ENCODE data around the gene CHN2.
"Not testable (repeated sequence)": the region's sequence is repeated elsewhere in the genome, so short reads cannot be mapped to it uniquely, and the experiment has no call there.

The CHN2 gene

DNA sequence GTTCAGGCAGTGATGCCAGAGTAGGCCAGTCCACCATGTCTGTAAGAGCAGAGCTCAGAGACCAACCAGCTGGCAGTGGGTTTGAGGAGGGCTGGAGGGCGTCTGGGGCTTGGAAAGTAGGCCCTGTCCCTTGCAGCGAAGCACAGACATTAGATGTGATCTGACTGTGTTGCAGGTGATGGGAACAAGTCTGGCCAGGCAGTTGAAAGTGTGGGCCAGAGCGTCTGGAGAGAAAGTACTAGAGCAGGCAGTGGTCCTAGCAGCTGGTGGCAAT, 53.3 kb downstream of the CHN2 start:
- Mint-ChIP-seq H3K27me3 (peaks cover 15% of the 10 kb centered on the region), H3K9me3 (no peaks in the 10 kb centered on the region), H3K36me3 (no peaks in the 10 kb centered on the region), H3K4me3 (no peak overlapping the region), H3K27ac (no peak overlapping the region), H3K4me1 (peaks cover 10% of the 10 kb centered on the region)
- CTCF ChIA-PET: interaction anchor here (1.0 kb wide), 2 partner anchors 58 to 112 kb away, joined by 3 to 5 read pairs; no protein-coding TSS in a partner anchor
- DNase-seq: no peak

- Mint-ChIP-seq H3K4me3 (no peak overlapping the region), H3K27ac (no peak overlapping the region)
These were observed 54.3 kb downstream of the CHN2 start for GRCh38 chr7:29248713-29249382.

DNA sequence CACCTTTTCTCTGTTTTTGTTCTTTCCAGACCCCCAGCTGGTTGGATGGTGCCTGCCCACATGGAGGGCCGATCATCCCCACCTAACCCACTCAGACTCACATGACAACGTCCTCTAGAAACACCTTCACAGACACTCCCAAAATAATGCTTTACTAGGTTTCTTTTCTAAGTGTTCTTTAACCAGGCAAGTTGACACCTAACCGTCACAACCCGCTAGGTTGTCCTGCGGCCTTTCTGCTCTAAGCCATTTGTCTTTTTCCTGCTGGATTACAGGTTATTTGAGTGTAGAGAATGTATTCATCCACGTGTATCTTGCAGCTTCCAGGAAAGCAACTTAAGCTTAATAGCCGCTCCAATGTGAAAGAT, 54.8 kb downstream of the CHN2 start:
- Mint-ChIP-seq H3K9me3 (no peaks in the 10 kb centered on the region), H3K4me3 (no peak overlapping the region), H3K27ac (no peak overlapping the region), H3K27me3 (peaks cover 9% of the 10 kb centered on the region), H3K36me3 (no peaks in the 10 kb centered on the region), H3K4me1 (peaks cover 2% of the 10 kb centered on the region)
- CTCF ChIA-PET: no interaction called here
- no peak for DNase-seq

More at GRCh38 chr7:29248713-29249382, 54.3 kb downstream of the CHN2 start:
- Mint-ChIP-seq H3K36me3 (no peaks in the 10 kb centered on the region), H3K9me3 (no peaks in the 10 kb centered on the region), H3K27me3 (peaks cover 11% of the 10 kb centered on the region), H3K4me1 (peaks cover 6% of the 10 kb centered on the region)
- CTCF ChIA-PET: interaction anchor here (1.0 kb wide), 2 partner anchors 59 to 111 kb away, joined by 3 to 5 read pairs; no protein-coding TSS in a partner anchor
- no peak for DNase-seq

DNA sequence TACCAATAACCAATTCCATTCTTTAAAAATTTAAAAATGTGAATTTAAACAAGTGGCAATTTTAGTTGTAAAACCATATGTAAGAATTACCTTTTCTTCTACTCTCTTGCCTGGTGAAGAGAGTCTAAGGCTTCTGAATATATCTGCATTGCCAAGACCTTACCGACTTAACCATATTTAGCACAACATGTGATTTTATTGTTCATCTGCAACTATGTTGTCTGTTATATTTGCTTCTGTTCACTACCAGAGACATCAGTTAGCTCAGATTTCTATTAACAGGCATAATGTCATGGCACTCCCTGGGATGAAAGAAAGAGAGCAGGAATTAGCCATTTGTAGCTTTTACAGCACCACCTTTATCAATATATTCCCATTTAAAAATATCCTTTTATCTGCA, 55.3 kb downstream of the CHN2 start:
- Mint-ChIP-seq H3K9me3 (no peaks in the 10 kb centered on the region), H3K4me1 (no peaks in the 10 kb centered on the region), H3K27ac (no peak overlapping the region), H3K27me3 (peaks cover 9% of the 10 kb centered on the region), H3K4me3 (no peak overlapping the region), H3K36me3 (no peaks in the 10 kb centered on the region)
- DNase-seq: no peak
- CTCF ChIA-PET: no interaction called here

DNA sequence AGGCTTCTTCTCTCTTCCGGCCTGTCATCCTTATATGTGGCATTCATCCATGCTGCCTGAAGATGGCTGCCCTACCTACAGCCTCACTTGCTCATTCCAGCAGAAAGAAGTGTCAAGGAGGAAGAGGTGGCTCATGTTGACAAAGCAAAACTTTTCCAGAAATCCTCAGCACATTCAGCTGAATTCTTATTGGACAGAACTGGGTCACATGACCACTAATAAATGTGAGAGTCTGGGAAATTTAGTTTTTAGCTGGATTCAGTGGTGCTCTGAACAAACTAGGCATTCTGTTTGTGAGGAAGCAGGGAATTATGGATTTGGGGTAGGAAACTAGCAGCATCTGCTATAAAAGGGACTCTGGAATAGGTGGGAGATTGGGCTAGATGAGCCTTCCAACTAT, 58.6 kb downstream of the CHN2 start:
- no peak for DNase-seq
- peaks cover 14% of the 10 kb centered on the region for H3K27me3 Mint-ChIP-seq
- H3K36me3 Mint-ChIP-seq: no peaks in the 10 kb centered on the region
- no peak overlapping the region for H3K27ac Mint-ChIP-seq
- H3K9me3 Mint-ChIP-seq: no peaks in the 10 kb centered on the region
- CTCF ChIA-PET: no interaction called here
- H3K4me3 Mint-ChIP-seq: no peak overlapping the region
- no peaks in the 10 kb centered on the region for H3K4me1 Mint-ChIP-seq

DNA sequence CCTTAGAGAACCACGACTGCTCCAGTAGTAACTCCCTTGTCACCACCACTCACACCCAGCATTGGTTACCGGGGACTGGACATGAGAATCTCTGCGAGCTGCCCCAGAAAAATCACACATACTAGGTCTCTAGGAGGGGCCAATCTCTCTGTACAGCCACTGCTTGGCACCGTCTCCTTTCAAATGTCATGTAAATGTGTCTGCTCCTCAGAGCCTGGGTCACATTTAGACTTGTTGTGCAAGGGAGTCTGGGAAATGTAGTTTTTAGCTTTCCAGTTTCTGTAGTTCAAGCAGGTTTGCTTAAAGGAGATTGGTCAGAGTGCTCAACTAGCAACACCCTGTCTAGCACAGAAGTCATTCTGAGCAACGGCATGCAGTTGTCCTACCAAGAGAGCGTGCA, 60.0 kb downstream of the CHN2 start:
- H3K36me3 Mint-ChIP-seq: no peaks in the 10 kb centered on the region
- H3K27ac Mint-ChIP-seq: no peak overlapping the region
- no peak for DNase-seq
- H3K4me3 Mint-ChIP-seq: no peak overlapping the region
- CTCF ChIA-PET: no interaction called here
- no peaks in the 10 kb centered on the region for H3K4me1 Mint-ChIP-seq
- H3K27me3 Mint-ChIP-seq: peaks cover 14% of the 10 kb centered on the region
- no peaks in the 10 kb centered on the region for H3K9me3 Mint-ChIP-seq

- Mint-ChIP-seq H3K27ac (no peak overlapping the region), H3K4me3 (no peak overlapping the region), H3K27me3 (peaks cover 14% of the 10 kb centered on the region), H3K4me1 (no peaks in the 10 kb centered on the region), H3K36me3 (no peaks in the 10 kb centered on the region), H3K9me3 (no peaks in the 10 kb centered on the region)
- CTCF ChIA-PET: no interaction called here
- DNase-seq: no peak
These were observed 60.8 kb downstream of the CHN2 start for GRCh38 chr7:29255199-29255878.

DNA sequence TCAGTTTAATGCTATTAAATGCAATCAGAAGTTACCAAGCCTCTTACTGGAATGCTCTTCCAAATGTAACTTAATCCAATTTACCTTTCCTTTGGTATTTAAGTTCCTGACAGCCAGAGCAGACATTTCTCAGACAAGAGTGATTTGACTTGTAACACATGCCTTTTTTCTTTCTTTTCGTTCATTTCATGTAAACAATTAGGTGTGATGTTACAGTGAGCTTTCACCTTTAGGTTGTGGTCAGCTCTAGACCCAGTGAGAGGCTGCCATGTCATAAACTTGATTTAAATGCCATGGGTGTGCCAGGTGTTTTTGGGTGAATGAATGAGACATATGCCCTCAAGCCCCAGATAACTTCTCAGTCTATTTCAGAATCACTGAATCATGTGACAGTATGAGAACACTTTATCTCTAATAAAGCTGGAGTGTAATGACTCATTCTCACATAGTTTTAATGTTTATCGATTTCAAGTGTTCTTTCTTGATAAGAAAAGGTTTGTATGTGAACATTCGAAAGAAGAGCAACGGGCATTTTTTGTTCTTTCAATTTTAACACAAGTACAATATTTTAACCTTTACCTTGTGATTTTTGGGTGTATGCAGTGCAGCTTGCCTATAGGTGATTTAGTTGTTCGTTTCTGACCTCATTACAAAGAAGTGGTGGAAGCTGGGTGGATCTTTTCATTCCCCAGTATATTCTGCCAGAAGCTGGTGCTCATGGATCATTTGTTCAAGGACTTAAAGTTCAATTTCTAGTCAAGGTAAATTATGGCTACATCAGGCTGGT, 61.5 kb downstream of the CHN2 start:
- Mint-ChIP-seq H3K27me3 (peaks cover 14% of the 10 kb centered on the region), H3K4me3 (no peak overlapping the region), H3K36me3 (no peaks in the 10 kb centered on the region), H3K27ac (no peak overlapping the region), H3K4me1 (no peaks in the 10 kb centered on the region), H3K9me3 (no peaks in the 10 kb centered on the region)
- DNase-seq: no peak
- CTCF ChIA-PET: no interaction called here

- H3K27ac Mint-ChIP-seq: no peak overlapping the region
- H3K36me3 Mint-ChIP-seq: no peaks in the 10 kb centered on the region
- H3K4me3 Mint-ChIP-seq: no peak overlapping the region
- CTCF ChIA-PET: no interaction called here
- H3K4me1 Mint-ChIP-seq: no peaks in the 10 kb centered on the region
- no peak for DNase-seq
- H3K9me3 Mint-ChIP-seq: no peaks in the 10 kb centered on the region
- peaks cover 14% of the 10 kb centered on the region for H3K27me3 Mint-ChIP-seq
These were observed 62.1 kb downstream of the CHN2 start for GRCh38 chr7:29256693-29257002.

GRCh38 chr7:29258951-29259350, 64.4 kb downstream of the CHN2 start:
- peaks cover 14% of the 10 kb centered on the region for H3K27me3 Mint-ChIP-seq
- no peaks in the 10 kb centered on the region for H3K9me3 Mint-ChIP-seq
- no peak overlapping the region for H3K4me3 Mint-ChIP-seq
- no peaks in the 10 kb centered on the region for H3K4me1 Mint-ChIP-seq
- H3K27ac Mint-ChIP-seq: no peak overlapping the region
- no peak for DNase-seq
- CTCF ChIA-PET: no interaction called here
- no peaks in the 10 kb centered on the region for H3K36me3 Mint-ChIP-seq

DNA sequence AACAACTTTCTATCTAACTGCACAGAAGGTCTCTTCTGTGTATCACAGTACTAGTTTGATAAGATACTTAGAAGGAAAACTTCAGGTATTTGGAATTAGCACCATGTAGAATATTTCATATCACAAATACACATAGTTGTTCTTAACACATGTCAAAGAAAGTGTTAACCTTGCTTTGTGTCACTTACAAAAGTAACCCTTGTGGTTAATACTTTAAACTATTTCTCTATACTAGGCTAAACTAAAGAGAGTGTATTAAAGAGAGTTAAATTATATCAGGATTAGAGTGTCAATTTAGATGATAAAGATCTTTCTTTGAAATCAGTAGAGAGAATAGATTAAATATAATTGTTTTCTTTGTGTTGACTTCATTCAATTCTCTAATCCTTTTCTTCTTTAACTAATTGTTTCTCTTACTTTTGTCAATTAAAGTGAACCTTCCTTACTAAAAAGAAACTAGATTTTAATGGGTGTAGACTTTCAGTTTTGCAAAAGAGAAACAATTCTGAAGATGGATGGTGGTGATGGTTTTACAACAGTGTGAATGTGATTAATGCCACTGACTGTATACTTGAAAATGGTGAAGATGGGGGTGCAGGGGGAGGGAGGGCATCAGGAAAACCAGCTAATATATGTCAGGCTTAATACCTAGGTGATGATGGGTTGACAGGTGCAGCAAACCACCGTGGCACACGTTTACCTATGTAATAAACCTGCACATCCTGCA, 67.8 kb downstream of the CHN2 start:
- Mint-ChIP-seq H3K27ac (no peak overlapping the region), H3K4me3 (no peak overlapping the region), H3K27me3 (peaks cover 11% of the 10 kb centered on the region), H3K9me3 (peaks cover 9% of the 10 kb centered on the region), H3K4me1 (peaks cover 16% of the 10 kb centered on the region), H3K36me3 (peaks cover 5% of the 10 kb centered on the region)
- no peak for DNase-seq
- CTCF ChIA-PET: no interaction called here

DNA sequence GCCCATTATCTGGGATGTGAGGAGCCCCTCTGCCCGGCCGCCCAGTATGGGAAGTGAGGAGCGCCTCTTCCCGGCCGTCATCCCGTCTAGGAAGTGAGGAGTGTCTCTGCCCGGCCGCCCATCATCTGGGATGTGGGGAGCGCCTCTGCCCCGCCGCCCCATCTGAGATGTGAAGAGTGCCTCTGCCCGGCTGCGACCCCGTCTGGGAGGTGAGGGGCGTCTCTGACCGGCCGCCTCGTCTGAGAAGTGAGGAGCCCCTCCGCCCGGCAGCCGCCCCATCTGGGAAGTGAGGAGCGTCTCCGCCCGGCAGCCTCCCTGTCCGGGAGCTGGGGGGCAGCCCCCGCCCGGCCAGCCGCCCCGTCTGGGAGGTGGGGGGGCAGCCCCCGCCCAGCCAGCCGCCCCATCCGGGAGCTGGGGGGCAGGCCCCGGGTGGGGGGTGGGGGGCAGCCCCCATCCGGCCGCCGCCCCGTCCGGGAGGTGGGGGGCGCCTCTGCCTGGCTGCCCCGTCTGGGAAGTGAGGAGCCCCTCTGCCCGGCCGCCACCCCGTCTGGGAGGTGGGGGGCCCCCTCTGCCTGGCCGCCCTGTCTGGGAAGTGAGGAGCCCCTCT, 69.1 kb downstream of the CHN2 start:
- not testable (repeated sequence) for H3K4me3 Mint-ChIP-seq

GRCh38 chr7:29265208-29265923, 70.8 kb downstream of the CHN2 start:
- H3K4me3 Mint-ChIP-seq: no peak overlapping the region
- peak overlapping the region; percentile 56 for H3K27ac Mint-ChIP-seq
- peaks cover 18% of the 10 kb centered on the region for H3K4me1 Mint-ChIP-seq
- peaks cover 9% of the 10 kb centered on the region for H3K9me3 Mint-ChIP-seq
- CTCF ChIA-PET: interaction anchor here (1.0 kb wide), 1 partner anchor 75 kb away, joined by 3 read pairs; no protein-coding TSS in a partner anchor
- H3K36me3 Mint-ChIP-seq: peaks cover 5% of the 10 kb centered on the region
- H3K27me3 Mint-ChIP-seq: peaks cover 10% of the 10 kb centered on the region
- DNase-seq: no peak

More for the DNA sequence above, 69.1 kb downstream of the CHN2 start:
- Mint-ChIP-seq H3K27me3 (peaks cover 10% of the 10 kb centered on the region), H3K4me1 (peaks cover 18% of the 10 kb centered on the region)
- CTCF ChIA-PET, H3K27ac Mint-ChIP-seq, DNase-seq, H3K36me3 Mint-ChIP-seq, H3K9me3 Mint-ChIP-seq: not testable (repeated sequence)

- Mint-ChIP-seq H3K4me1 (peaks cover 34% of the 10 kb centered on the region), H3K9me3 (peaks cover 5% of the 10 kb centered on the region), H3K27me3 (peaks cover 22% of the 10 kb centered on the region), H3K27ac (no peak overlapping the region), H3K36me3 (peaks cover 4% of the 10 kb centered on the region), H3K4me3 (no peak overlapping the region)
- DNase-seq: no peak
- CTCF ChIA-PET: interaction anchor here (0.8 kb wide), 1 partner anchor 163 kb away, joined by 4 read pairs; no protein-coding TSS in a partner anchor
These were observed 75.4 kb downstream of the CHN2 start for GRCh38 chr7:29269935-29270334.

Measured in activated naive CD4-positive, alpha-beta T cell treated with anti-CD3 and anti-CD28 coated beads, Interleukin-2, amount 10 ng/mL, durations not matched to agents 7 days and 5 days (primary cell).